B cell (primary cell): ENCODE data around the gene TWIST2. TPM values are rescaled to one million over a fixed set of nuclear protein-coding genes. Genes with fewer than 3 reads are reported as not detected.

Source experiments
- ATAC-seq: fragments of 200-7000 bp; cut with Tn5 transposase; one replicate; pipeline ENCODE4 v1.10.0; 2021; ENCODE audit warnings: low read depth, mild to moderate bottlenecking, moderate number of reproducible peaks, moderate library complexity
- CTCF ChIA-PET: fragments of 350-600 bp; sonication (Branson Sonifier 250); formaldehyde crosslinking; loops from one replicate; lab custom pipeline; 2021; ENCODE audit warnings: antibody characterized with exemption, inconsistent platforms; lab: Charles Lee
- POLR2A ChIA-PET: fragments of 350-600 bp; sonication (Branson Sonifier 250); formaldehyde crosslinking; loops from one replicate; lab custom pipeline; 2021; ENCODE audit warnings: antibody characterized with exemption; lab: Charles Lee
- DNase-seq: peaks from one replicate; pipeline ENCODE4 v3.0.0; 2013
- H2AFZ ChIP-seq: 2 replicates; pipeline ENCODE4 v1.6.1; 2012; ENCODE audit warnings: mild to moderate bottlenecking, low read depth, low read length; ENCODE audit not compliant: insufficient read depth, poor library complexity, severe bottlenecking
- H3K27ac ChIP-seq, 2 donors: 1 replicate in 1 of 2; 2 replicates in 1 of 2; pipeline ENCODE4 v1.5.1; 2012 to 2013; ENCODE audit warnings: low read length in 2 of 2, mild to moderate bottlenecking in 2 of 2, moderate library complexity in 1 of 2
- H3K27me3 ChIP-seq, 4 experiments: fragments of 200-600 bp in 1 of 4; sonication (generic) in 1 of 4; replicated peaks in 1 of 4; 1 replicate in 2 of 4; 2 replicates in 2 of 4; pipeline versions ENCODE4 v1.6.1 to v1.7.0; 2013 to 2016; ENCODE audit warnings: low read length in 3 of 4, mild to moderate bottlenecking in 2 of 4, mixed read lengths in 1 of 4, moderate library complexity in 1 of 4; ENCODE audit not compliant: insufficient read depth in 4 of 4, control insufficient read depth in 3 of 4; ENCODE audit errors: control extremely low read depth in 1 of 4
- H3K36me3 ChIP-seq, 2 experiments: replicated peaks in 1 of 2; 1 replicate in 1 of 2; 2 replicates in 1 of 2; pipeline versions ENCODE4 v1.6.1 to v1.7.1; 2013; ENCODE audit warnings: low read length in 1 of 2; ENCODE audit not compliant: insufficient read depth in 2 of 2, control insufficient read depth in 1 of 2; ENCODE audit errors: control extremely low read depth in 1 of 2, extremely low read depth in 1 of 2
- H3K4me1 ChIP-seq, 2 donors: fragments of 200-600 bp in 1 of 2; sonication (generic) in 1 of 2; 1 replicate in 1 of 2; 2 replicates in 1 of 2; pipeline versions ENCODE4 v1.5.1 to v1.6.1; 2013 to 2017; ENCODE audit warnings: low read length in 2 of 2; ENCODE audit not compliant: control insufficient read depth in 2 of 2, insufficient read depth in 2 of 2
- H3K4me2 ChIP-seq: replicated peaks from 2 replicates; pipeline ENCODE3; 2012; ENCODE audit warnings: mild to moderate bottlenecking, low read depth, low read length; ENCODE audit not compliant: poor library complexity, severe bottlenecking
- H3K4me3 ChIP-seq, 5 experiments: fragments of 200-600 bp in 1 of 5; sonication (generic) in 1 of 5; 1 replicate in 3 of 5; 2 replicates in 2 of 5; pipeline versions ENCODE4 v1.5.1 to v1.7.0; 2011 to 2016; ENCODE audit warnings: low read length in 4 of 5, mild to moderate bottlenecking in 4 of 5, low read depth in 2 of 5, control low read depth in 1 of 5, moderate library complexity in 1 of 5; ENCODE audit not compliant: insufficient read depth in 1 of 5; ENCODE audit errors: control extremely low read depth in 1 of 5, extremely low read depth in 1 of 5
- H3K79me2 ChIP-seq: fragments of 200-600 bp; sonication (generic); one replicate; pipeline ENCODE4 v1.6.0; 2016; ENCODE audit warnings: low read length; ENCODE audit not compliant: control insufficient read depth, insufficient read depth
- H3K9ac ChIP-seq: fragments of 200-600 bp; sonication (generic); 2 replicates; pipeline ENCODE4 v1.6.1; 2017; ENCODE audit warnings: mild to moderate bottlenecking, low read length, moderate library complexity
- H3K9me3 ChIP-seq, 3 donors: one replicate each; pipeline versions ENCODE4 v1.6.1 to v1.7.1; 2013; ENCODE audit warnings: low read length in 2 of 3; ENCODE audit not compliant: control insufficient read depth in 2 of 3, insufficient read depth in 1 of 3; ENCODE audit errors: control extremely low read depth in 1 of 3
- H4K20me1 ChIP-seq: 2 replicates; pipeline ENCODE4 v1.6.0; 2012; ENCODE audit warnings: mild to moderate bottlenecking, low read length; ENCODE audit not compliant: insufficient read depth, control insufficient read depth, poor library complexity, severe bottlenecking
- H3K27ac Mint-ChIP-seq: one replicate; pipeline ENCODE4 v1.8.0; 2021; ENCODE audit warnings: mixed read lengths
- H3K27me3 Mint-ChIP-seq: one replicate; pipeline ENCODE4 v1.8.0; 2021; ENCODE audit warnings: mixed read lengths
- H3K4me1 Mint-ChIP-seq: one replicate; pipeline ENCODE4 v1.8.0; 2021; ENCODE audit warnings: mixed read lengths
- H3K4me3 Mint-ChIP-seq: one replicate; pipeline ENCODE4 v1.8.0; 2021; ENCODE audit warnings: mixed read lengths
- H3K9me3 Mint-ChIP-seq: one replicate; pipeline ENCODE4 v1.8.0; 2022; ENCODE audit warnings: mixed read lengths; ENCODE audit not compliant: insufficient read depth
- EZH2 ChIP-seq: IDR thresholded peaks from 2 replicates; pipeline ENCODE4 v1.6.1; 2012; ENCODE audit warnings: borderline replicate concordance, low read depth, mild to moderate bottlenecking, moderate library complexity, low read length; ENCODE audit not compliant: insufficient read depth, poor library complexity, severe bottlenecking
- WGBS: methylation state at CpG from one replicate; pipeline ENCODE4 v1.1.5; 2013; ENCODE audit warnings: missing lambda C conversion rate; ENCODE audit not compliant: insufficient coverage; 5-methylcytosine and 5-hydroxymethylcytosine counted together
- intact Hi-C: fragments of 100-400 bp; cut with micrococcal nuclease; formaldehyde crosslinking; loops from one replicate; pipeline ENCODE4 v1.10.0; 2022
- polyA plus RNA-seq: library from polyadenylated mRNA; depleted of rRNA; stranded (reverse); fragments of >200 nt; gene quantifications from 2 replicates; pipeline ENCODE4 v1.2.3, GENCODE V29; 2012
- total RNA-seq, 2 donors: library from RNA; stranded (reverse); fragments of 120-200 nt in 1 of 2; gene quantifications; 1 replicate in 1 of 2; 2 replicates in 1 of 2; pipeline versions ENCODE4 v1.2.3 to v1.2.4, GENCODE V29; 2013 to 2022
- TF ChIP-seq, protein P1 (sequence below): fragments of 200-600 bp; IDR thresholded peaks from one replicate; pipeline ENCODE4 v1.8.0; 2022; ENCODE audit warnings: antibody characterized with exemption, mild to moderate bottlenecking

TWIST2 gene
- total and polyA plus RNA-seq, 2 donors (not counting 1 experiment from before 2014, with no cell fraction given) = 0.07 TPM; not detected in 1

DNA sequence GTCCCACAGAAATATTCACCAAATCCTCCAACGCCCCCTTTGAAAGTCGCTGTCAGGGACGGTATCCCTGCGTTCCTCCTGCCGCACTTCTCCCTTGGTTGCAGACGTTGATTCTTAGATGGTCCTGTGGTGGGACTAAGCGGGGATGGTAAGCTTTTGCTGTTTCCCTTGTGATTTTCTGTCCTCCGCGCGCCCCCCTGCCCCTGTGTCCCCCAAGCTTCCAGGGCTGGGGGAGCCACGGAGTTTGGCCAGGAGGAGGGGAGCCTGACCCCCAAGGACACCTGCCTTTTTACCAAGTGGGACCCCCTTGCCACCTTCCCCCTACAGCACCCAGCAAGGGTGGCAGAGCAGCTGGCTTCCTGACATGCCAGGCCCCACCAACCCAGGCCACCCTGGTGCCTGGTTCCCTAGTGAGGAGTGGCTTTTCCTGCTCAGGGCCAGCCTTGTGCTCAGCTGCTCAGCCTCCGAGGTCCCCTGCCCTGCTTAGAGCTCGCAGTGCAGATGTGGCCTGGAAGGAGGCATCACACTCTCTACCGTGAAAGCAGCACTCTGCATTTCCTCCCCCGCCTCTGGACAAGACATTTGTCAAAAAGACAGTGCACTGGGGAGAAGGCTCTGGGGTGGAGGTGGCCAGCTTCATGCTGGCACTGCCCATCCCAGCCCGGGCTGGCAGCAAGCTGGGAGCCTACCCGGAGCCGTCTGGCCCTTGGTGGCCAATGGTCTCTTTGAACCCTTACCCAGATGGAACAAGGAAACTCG is 49.4 kb downstream of the TWIST2 start:
- no peak overlapping the region for H3K4me2 ChIP-seq
- Mint-ChIP-seq H3K27me3 (peaks cover 3% of the 10 kb centered on the region), H3K4me3 (no peak overlapping the region), H3K9me3 (no peaks in the 10 kb centered on the region), H3K27ac (no peak overlapping the region), H3K4me1 (no peaks in the 10 kb centered on the region)
- H3K36me3 ChIP-seq = no peaks in the 10 kb centered on the region
- no peak for ATAC-seq
- no peaks in the 10 kb centered on the region for H3K4me1 ChIP-seq
- intact Hi-C loops = no loop called here
- no peaks in the 10 kb centered on the region for H3K9me3 ChIP-seq
- no peak for DNase-seq
- no peaks in the 10 kb centered on the region for H3K79me2 ChIP-seq
- H3K27me3 ChIP-seq = no peaks in the 10 kb centered on the region
- H2AFZ ChIP-seq = no peak overlapping the region
- WGBS = 80% methylated on average over 14 of the region's 19 CpGs
- TF ChIP-seq EZH2 = no peak
- TF ChIP-seq, protein P1, sequence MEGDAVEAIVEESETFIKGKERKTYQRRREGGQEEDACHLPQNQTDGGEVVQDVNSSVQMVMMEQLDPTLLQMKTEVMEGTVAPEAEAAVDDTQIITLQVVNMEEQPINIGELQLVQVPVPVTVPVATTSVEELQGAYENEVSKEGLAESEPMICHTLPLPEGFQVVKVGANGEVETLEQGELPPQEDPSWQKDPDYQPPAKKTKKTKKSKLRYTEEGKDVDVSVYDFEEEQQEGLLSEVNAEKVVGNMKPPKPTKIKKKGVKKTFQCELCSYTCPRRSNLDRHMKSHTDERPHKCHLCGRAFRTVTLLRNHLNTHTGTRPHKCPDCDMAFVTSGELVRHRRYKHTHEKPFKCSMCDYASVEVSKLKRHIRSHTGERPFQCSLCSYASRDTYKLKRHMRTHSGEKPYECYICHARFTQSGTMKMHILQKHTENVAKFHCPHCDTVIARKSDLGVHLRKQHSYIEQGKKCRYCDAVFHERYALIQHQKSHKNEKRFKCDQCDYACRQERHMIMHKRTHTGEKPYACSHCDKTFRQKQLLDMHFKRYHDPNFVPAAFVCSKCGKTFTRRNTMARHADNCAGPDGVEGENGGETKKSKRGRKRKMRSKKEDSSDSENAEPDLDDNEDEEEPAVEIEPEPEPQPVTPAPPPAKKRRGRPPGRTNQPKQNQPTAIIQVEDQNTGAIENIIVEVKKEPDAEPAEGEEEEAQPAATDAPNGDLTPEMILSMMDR = no peak
- no peak overlapping the region for H3K9ac ChIP-seq
- H4K20me1 ChIP-seq = no peaks in the 10 kb centered on the region
- no peak overlapping the region for H3K27ac ChIP-seq
- ChIA-PET POLR2A (no interaction called here), CTCF (no interaction called here)
- no peak overlapping the region for H3K4me3 ChIP-seq

DNA sequence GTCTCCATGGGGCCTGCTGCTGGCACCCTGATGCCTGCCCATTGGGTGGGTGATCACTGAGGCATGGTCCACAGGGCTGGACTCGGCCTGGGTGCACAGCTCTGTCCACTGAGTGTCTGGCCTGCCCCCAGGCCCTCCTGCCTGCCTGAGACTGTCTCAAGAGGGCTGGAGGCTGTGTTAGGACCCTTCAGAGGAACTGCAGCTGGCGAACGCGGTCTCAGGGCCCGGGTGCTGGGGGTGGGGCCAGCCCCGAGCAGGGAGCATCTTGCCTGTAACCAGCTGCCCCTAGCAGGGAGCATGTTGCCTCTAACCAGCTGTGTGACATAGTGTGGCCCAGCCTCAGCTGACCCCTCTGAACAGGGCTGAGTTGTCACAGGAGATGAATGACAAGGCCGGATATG is 50.0 kb downstream of the TWIST2 start:
- H3K4me1 Mint-ChIP-seq = no peaks in the 10 kb centered on the region
- H3K4me1 ChIP-seq = no peaks in the 10 kb centered on the region
- H3K27ac Mint-ChIP-seq = no peak overlapping the region
- POLR2A ChIA-PET = no interaction called here
- H3K9me3 Mint-ChIP-seq = no peaks in the 10 kb centered on the region
- no peaks in the 10 kb centered on the region for H3K9me3 ChIP-seq
- H3K9ac ChIP-seq = no peak overlapping the region
- H4K20me1 ChIP-seq = no peaks in the 10 kb centered on the region
- no peak overlapping the region for H2AFZ ChIP-seq
- no peak overlapping the region for H3K4me3 ChIP-seq
- ATAC-seq (no peak), DNase-seq (no peak)
- H3K27me3 Mint-ChIP-seq = peaks cover 3% of the 10 kb centered on the region
- H3K27ac ChIP-seq = no peak overlapping the region
- WGBS = 80% methylated on average over 7 of the region's 7 CpGs
- no peaks in the 10 kb centered on the region for H3K79me2 ChIP-seq
- CTCF ChIA-PET = no interaction called here
- intact Hi-C loops = no loop called here
- H3K4me2 ChIP-seq = no peak overlapping the region
- H3K36me3 ChIP-seq = no peaks in the 10 kb centered on the region
- TF ChIP-seq, protein P1 = no peak
- no peak for TF ChIP-seq EZH2
- no peaks in the 10 kb centered on the region for H3K27me3 ChIP-seq
- no peak overlapping the region for H3K4me3 Mint-ChIP-seq
